Loucy (cell line): ENCODE data around the gene TOB1.
A peak's percentile ranks its signal among the peaks of the same experiment; 100 is the strongest.

ENCODE experiments used
- H2AFZ ChIP-seq: fragments of 200-600 bp; sonication (generic); 2 replicates; pipeline ENCODE4 v1.6.0; 2016; ENCODE audit warnings: antibody characterized with exemption, mild to moderate bottlenecking, low read length, moderate library complexity
- H3F3A ChIP-seq: fragments of 200-600 bp; 2 replicates; pipeline ENCODE4 v1.6.0; 2016; ENCODE audit warnings: antibody characterized with exemption, low read depth, mild to moderate bottlenecking
- H3K27me3 ChIP-seq: fragments of 200-600 bp; sonication (generic); 2 replicates; pipeline ENCODE4 v1.6.1; 2014; ENCODE audit warnings: low read length, mild to moderate bottlenecking; ENCODE audit not compliant: insufficient read depth, poor library complexity, severe bottlenecking
- H3K36me3 ChIP-seq: fragments of 200-600 bp; sonication (generic); 2 replicates; pipeline ENCODE4 v1.6.1; 2016; ENCODE audit warnings: low read length; ENCODE audit not compliant: insufficient read depth
- H3K4me1 ChIP-seq: fragments of 200-600 bp; sonication (generic); 2 replicates; pipeline ENCODE4 v1.5.1; 2014; ENCODE audit warnings: low read length, mild to moderate bottlenecking; ENCODE audit not compliant: insufficient read depth, poor library complexity, severe bottlenecking
- H3K4me2 ChIP-seq: fragments of 200-600 bp; sonication (generic); 2 replicates; pipeline ENCODE4 v1.6.0; 2014; ENCODE audit warnings: antibody characterized with exemption, low read length, low read depth, mild to moderate bottlenecking; ENCODE audit not compliant: poor library complexity, severe bottlenecking
- H3K4me3 ChIP-seq: fragments of 200-600 bp; sonication (generic); 2 replicates; pipeline ENCODE4 v1.5.1; 2014; ENCODE audit warnings: low read length, mild to moderate bottlenecking, mixed read lengths; ENCODE audit not compliant: poor library complexity, severe bottlenecking
- H3K79me2 ChIP-seq: fragments of 200-600 bp; sonication (generic); 2 replicates; pipeline ENCODE4 v1.6.1; 2014; ENCODE audit warnings: low read length; ENCODE audit not compliant: insufficient read depth
- H3K9ac ChIP-seq: fragments of 200-600 bp; sonication (generic); 2 replicates; pipeline ENCODE4 v1.6.0; 2014; ENCODE audit warnings: mild to moderate bottlenecking, low read depth, low read length, moderate library complexity; ENCODE audit not compliant: poor library complexity, severe bottlenecking
- H3K9me2 ChIP-seq: fragments of 200-600 bp; sonication (generic); replicated peaks from 2 replicates; pipeline ENCODE4 v1.6.1; 2016; ENCODE audit warnings: low read depth, low read length, mixed read lengths
- H3K9me3 ChIP-seq: fragments of 200-600 bp; sonication (generic); 2 replicates; pipeline ENCODE4 v1.6.1; 2014; ENCODE audit warnings: mild to moderate bottlenecking, antibody characterized with exemption, low read length, low read depth; ENCODE audit not compliant: insufficient read depth
- H4K20me1 ChIP-seq: fragments of 200-600 bp; sonication (generic); 2 replicates; pipeline ENCODE4 v1.6.0; 2014; ENCODE audit warnings: antibody characterized with exemption, low read length, mild to moderate bottlenecking; ENCODE audit not compliant: insufficient read depth, poor library complexity, severe bottlenecking
- EZH2phosphoT487 ChIP-seq: fragments of 200-600 bp; IDR thresholded peaks from 2 replicates; pipeline ENCODE4 v1.6.1; 2018; ENCODE audit warnings: antibody characterized with exemption, mild to moderate bottlenecking, moderate library complexity, borderline replicate concordance
- TF ChIP-seq, protein P1 (sequence below): fragments of 200-600 bp; sonication (generic); conservative IDR thresholded peaks from 2 replicates; pipeline ENCODE4 v1.5.1; 2014; ENCODE audit warnings: mild to moderate bottlenecking, antibody characterized with exemption, low read length

TOB1 gene

DNA sequence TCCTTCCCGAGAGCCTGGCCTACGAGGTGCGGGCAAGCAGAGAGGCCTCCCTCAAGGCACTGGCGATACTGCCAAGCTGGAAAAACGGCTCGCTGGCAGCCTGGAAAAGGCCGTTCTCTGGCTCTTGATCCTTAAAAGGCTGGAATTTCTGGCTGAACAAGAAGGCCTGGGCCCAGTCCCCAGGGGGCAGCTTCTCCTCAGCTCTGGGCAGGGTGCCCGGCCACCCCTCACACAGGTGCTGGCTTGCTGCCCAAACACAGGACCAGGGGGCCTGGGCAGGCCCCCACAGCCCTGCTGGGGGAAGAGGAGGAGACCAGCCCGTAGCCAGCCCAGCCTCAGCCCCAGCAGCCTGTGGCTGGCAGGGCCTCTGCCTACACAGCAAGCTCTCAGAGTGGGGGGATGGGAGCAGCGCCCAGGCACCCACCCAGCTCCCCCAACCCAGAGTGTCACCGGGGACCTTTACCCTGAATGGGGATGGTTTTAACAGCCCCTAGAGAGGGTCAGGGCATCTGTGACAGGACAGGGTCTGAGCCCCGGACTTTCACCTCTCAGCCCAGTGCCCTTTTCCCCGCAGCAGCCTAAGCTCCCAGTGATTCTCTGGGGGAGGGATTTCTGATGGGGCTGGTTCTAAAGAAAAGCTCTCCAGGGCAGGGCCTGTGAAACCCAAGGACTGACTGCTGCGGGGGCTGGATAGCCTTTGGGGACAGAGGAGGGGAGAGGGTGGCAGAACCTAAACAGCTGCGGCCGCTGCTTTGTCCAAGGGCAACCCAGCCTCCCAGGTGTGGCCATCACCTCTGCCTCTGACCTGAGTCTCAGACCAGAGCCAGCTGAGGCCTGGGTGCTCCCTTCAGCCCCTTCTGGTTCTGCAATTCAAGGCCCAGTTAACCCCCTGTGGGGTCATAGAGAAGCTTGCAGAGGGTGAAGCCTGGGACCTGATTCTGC, 38.6 kb upstream of the TOB1 start:
- H3F3A ChIP-seq = no peaks in the 10 kb centered on the region
- H2AFZ ChIP-seq = no peak overlapping the region
- no peak overlapping the region for H3K9ac ChIP-seq
- no peaks in the 10 kb centered on the region for H3K27me3 ChIP-seq
- H3K4me1 ChIP-seq = peaks cover 1% of the 10 kb centered on the region
- H3K9me3 ChIP-seq = no peaks in the 10 kb centered on the region
- no peaks in the 10 kb centered on the region for H3K9me2 ChIP-seq
- H3K4me2 ChIP-seq = no peak overlapping the region
- H3K4me3 ChIP-seq = no peak overlapping the region
- TF ChIP-seq EZH2phosphoT487 = no peak
- TF ChIP-seq, protein P1, sequence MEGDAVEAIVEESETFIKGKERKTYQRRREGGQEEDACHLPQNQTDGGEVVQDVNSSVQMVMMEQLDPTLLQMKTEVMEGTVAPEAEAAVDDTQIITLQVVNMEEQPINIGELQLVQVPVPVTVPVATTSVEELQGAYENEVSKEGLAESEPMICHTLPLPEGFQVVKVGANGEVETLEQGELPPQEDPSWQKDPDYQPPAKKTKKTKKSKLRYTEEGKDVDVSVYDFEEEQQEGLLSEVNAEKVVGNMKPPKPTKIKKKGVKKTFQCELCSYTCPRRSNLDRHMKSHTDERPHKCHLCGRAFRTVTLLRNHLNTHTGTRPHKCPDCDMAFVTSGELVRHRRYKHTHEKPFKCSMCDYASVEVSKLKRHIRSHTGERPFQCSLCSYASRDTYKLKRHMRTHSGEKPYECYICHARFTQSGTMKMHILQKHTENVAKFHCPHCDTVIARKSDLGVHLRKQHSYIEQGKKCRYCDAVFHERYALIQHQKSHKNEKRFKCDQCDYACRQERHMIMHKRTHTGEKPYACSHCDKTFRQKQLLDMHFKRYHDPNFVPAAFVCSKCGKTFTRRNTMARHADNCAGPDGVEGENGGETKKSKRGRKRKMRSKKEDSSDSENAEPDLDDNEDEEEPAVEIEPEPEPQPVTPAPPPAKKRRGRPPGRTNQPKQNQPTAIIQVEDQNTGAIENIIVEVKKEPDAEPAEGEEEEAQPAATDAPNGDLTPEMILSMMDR = no peak
- no peaks in the 10 kb centered on the region for H3K36me3 ChIP-seq
- no peaks in the 10 kb centered on the region for H4K20me1 ChIP-seq
- H3K79me2 ChIP-seq = no peaks in the 10 kb centered on the region

- no peaks in the 10 kb centered on the region for H3K27me3 ChIP-seq
- no peaks in the 10 kb centered on the region for H3K36me3 ChIP-seq
- no peaks in the 10 kb centered on the region for H3K4me1 ChIP-seq
- no peaks in the 10 kb centered on the region for H4K20me1 ChIP-seq
- 0 out of 2 replicates have a peak overlapping the region, but pooled peaks have one; percentile 43 for H2AFZ ChIP-seq
- no peaks in the 10 kb centered on the region for H3F3A ChIP-seq
- no peak overlapping the region for H3K4me3 ChIP-seq
- no peak overlapping the region for H3K4me2 ChIP-seq
- H3K9me3 ChIP-seq = no peaks in the 10 kb centered on the region
- no peaks in the 10 kb centered on the region for H3K9me2 ChIP-seq
- no peak for TF ChIP-seq EZH2phosphoT487
- TF ChIP-seq, protein P1 = no peak
- H3K79me2 ChIP-seq = no peaks in the 10 kb centered on the region
- no peak overlapping the region for H3K9ac ChIP-seq
Measured at GRCh38 chr17:50903604-50904517, 37.7 kb upstream of the TOB1 start.

DNA sequence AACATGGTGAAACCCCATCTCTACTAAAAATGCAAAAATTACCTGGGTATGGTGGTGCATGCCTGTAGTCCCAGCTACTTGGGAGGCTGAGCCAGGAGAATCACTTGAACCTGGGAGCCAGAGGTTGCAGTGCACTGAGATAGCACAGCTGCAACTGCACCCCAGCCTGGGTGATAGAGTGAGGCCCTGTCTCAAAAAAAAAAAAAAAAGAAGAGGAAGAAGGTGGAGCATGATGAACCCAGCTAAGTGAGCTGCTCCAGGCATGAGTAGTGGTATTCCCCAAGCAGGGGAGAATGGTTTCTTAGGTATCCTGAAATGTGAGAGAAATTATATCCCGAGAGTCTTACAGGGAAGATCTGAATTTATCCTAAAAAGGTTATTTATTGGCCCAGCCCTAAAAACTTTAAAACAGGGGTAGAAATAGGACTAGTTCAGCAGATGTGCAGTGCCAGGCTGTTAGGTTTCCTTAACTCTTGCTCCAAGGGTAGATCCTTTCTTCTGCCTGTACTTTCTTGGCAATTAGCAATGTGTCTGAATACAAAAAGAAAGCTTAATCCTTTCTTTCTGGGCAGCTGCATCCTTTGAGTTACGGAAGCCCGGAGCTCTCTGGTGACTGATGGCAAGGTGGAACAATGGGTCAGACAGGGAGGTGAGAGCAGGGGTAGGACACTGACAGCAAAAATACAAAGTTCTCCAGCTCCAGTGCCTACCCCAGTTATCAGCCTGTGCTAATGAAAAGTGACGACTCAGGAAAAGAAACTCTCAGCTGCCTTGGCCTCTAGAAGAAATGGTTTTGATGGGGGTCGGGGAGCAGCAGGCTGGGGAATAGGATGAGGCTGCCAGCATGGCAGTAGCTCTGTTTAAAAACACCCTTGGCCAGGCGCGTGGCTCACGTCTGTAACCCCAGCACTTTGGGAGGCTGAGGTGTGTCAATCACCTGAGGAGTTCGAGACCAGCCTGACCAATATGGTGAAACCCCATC, 36.5 kb upstream of the TOB1 start:
- Histone ChIP-seq H3K4me3 (no peak overlapping the region), H3K9me2 (no peaks in the 10 kb centered on the region), H3K9ac (no peak overlapping the region), H3K27me3 (no peaks in the 10 kb centered on the region), H3K4me1 (no peaks in the 10 kb centered on the region), H3K9me3 (no peaks in the 10 kb centered on the region), H2AFZ (no peak overlapping the region), H3K4me2 (no peak overlapping the region), H3K79me2 (no peaks in the 10 kb centered on the region), H3F3A (no peaks in the 10 kb centered on the region), H4K20me1 (no peaks in the 10 kb centered on the region), H3K36me3 (no peaks in the 10 kb centered on the region)
- TF ChIP-seq EZH2phosphoT487 = no peak
- TF ChIP-seq, protein P1 = no peak
